Mesothelial cell of epicardium (in vitro differentiated cells): ENCODE measurements around the gene ADCY7. TPM values are rescaled to one million over a fixed set of nuclear protein-coding genes. Genes with fewer than 3 reads are reported as not detected.

Experiments used
- DNase-seq, 2 experiments: peaks; one replicate each; pipeline ENCODE4 v3.0.0; 2021; ENCODE audit warnings: low spot score in 2 of 2; ENCODE audit not compliant: unreplicated experiment in 2 of 2
- H3K27ac Mint-ChIP-seq: 2 replicates; pipeline ENCODE4 v1.8.0; 2021; ENCODE audit warnings: mixed read lengths
- H3K27me3 Mint-ChIP-seq: 2 replicates; pipeline ENCODE4 v1.8.0; 2021; ENCODE audit warnings: low read depth, mixed read lengths
- H3K36me3 Mint-ChIP-seq: 2 replicates; pipeline ENCODE4 v1.8.0; 2021; ENCODE audit warnings: mixed read lengths
- H3K4me1 Mint-ChIP-seq: 2 replicates; pipeline ENCODE4 v1.8.0; 2021; ENCODE audit warnings: mixed read lengths
- H3K4me3 Mint-ChIP-seq: 2 replicates; pipeline ENCODE4 v1.8.0; 2021; ENCODE audit warnings: mild to moderate bottlenecking, moderate library complexity, mixed read lengths
- H3K9me3 Mint-ChIP-seq: 2 replicates; pipeline ENCODE4 v1.8.0; 2021; ENCODE audit warnings: mixed read lengths
- CTCF ChIP-seq: fragments of 200-600 bp; sonication (generic); IDR thresholded peaks from one replicate; pipeline ENCODE4 v1.5.0; 2021; ENCODE audit warnings: antibody characterized with exemption; ENCODE audit not compliant: unreplicated experiment
- total RNA-seq: library from RNA; stranded (reverse); gene quantifications from 3 replicates; pipeline ENCODE4 v1.2.1, GENCODE V29; 2021

ADCY7 gene
- total RNA-seq, 1 donor from 2014 or later = 25.7 TPM

- peaks cover 5% of the 10 kb centered on the region for H3K27me3 Mint-ChIP-seq
- peaks cover 11% of the 10 kb centered on the region for H3K4me1 Mint-ChIP-seq
- peak overlapping the region; percentile 80 for H3K4me3 Mint-ChIP-seq
- no peaks in the 10 kb centered on the region for H3K9me3 Mint-ChIP-seq
- no peaks in the 10 kb centered on the region for H3K36me3 Mint-ChIP-seq
- peak in 1 of 2 experiments; percentile 59 for DNase-seq
- no peak overlapping the region for H3K27ac Mint-ChIP-seq
- no peak for TF ChIP-seq CTCF
Measured at GRCh38 chr16:50246299-50247122, 19.8 kb upstream of the ADCY7 start.

GRCh38 chr16:50247123-50247905, 19.0 kb upstream of the ADCY7 start:
- no peak overlapping the region for H3K27ac Mint-ChIP-seq

GRCh38 chr16:50247906-50248608, 18.3 kb upstream of the ADCY7 start:
- Mint-ChIP-seq H3K36me3 (no peaks in the 10 kb centered on the region), H3K4me3 (peak overlapping the region; percentile 55), H3K27ac (no peak overlapping the region), H3K4me1 (peaks cover 11% of the 10 kb centered on the region), H3K9me3 (no peaks in the 10 kb centered on the region), H3K27me3 (peaks cover 5% of the 10 kb centered on the region)
- no peak for TF ChIP-seq CTCF
- no peak for DNase-seq

More at GRCh38 chr16:50247123-50247905, 19.0 kb upstream of the ADCY7 start:
- TF ChIP-seq CTCF = no peak
- peaks cover 11% of the 10 kb centered on the region for H3K4me1 Mint-ChIP-seq
- no peaks in the 10 kb centered on the region for H3K9me3 Mint-ChIP-seq
- peaks cover 5% of the 10 kb centered on the region for H3K27me3 Mint-ChIP-seq
- peak overlapping the region; percentile 80 for H3K4me3 Mint-ChIP-seq
- DNase-seq = no peak
- H3K36me3 Mint-ChIP-seq = no peaks in the 10 kb centered on the region

- peaks cover 13% of the 10 kb centered on the region for H3K4me1 Mint-ChIP-seq
- no peak overlapping the region for H3K27ac Mint-ChIP-seq
- no peaks in the 10 kb centered on the region for H3K9me3 Mint-ChIP-seq
- H3K27me3 Mint-ChIP-seq = peaks cover 5% of the 10 kb centered on the region
- no peak for TF ChIP-seq CTCF
- no peak overlapping the region for H3K4me3 Mint-ChIP-seq
- no peaks in the 10 kb centered on the region for H3K36me3 Mint-ChIP-seq
- no peak for DNase-seq
Measured at GRCh38 chr16:50248845-50249244, 17.5 kb upstream of the ADCY7 start.

- Mint-ChIP-seq H3K27me3 (no peaks in the 10 kb centered on the region), H3K36me3 (no peaks in the 10 kb centered on the region), H3K4me1 (peaks cover 10% of the 10 kb centered on the region), H3K9me3 (peaks cover 4% of the 10 kb centered on the region), H3K27ac (no peak overlapping the region), H3K4me3 (no peak overlapping the region)
- TF ChIP-seq CTCF = no peak
- peak in 1 of 2 experiments; percentile 32 for DNase-seq
Measured at GRCh38 chr16:50251375-50252081, 14.8 kb upstream of the ADCY7 start.
